K562 (cell line): Measurements from ENCODE around the gene HLF. TPM values are rescaled to one million over a fixed set of nuclear protein-coding genes. Genes with fewer than 3 reads are reported as not detected.

Experiments used
- CCAR2 ChIP-seq: fragments of 200-400 bp; formaldehyde crosslinking; IDR thresholded peaks from 2 replicates; pipeline ENCODE4 v1.6.1; 2017; ENCODE audit warnings: mild to moderate bottlenecking, low read depth, low read length
- ILF3 ChIP-seq: fragments of 450-650 bp; IDR thresholded peaks from 2 replicates; pipeline ENCODE4 v1.6.1; 2018; ENCODE audit warnings: antibody characterized with exemption, mild to moderate bottlenecking, moderate library complexity, borderline replicate concordance
- REST ChIP-seq, 2 experiments: fragments of 450-650 bp; formaldehyde crosslinking in 1 of 2; IDR thresholded peaks; 2 replicates each; pipeline versions ENCODE4 v1.4.0 to v1.6.1; 2014 to 2020; ENCODE audit warnings: mild to moderate bottlenecking in 2 of 2, borderline replicate concordance in 1 of 2, low read depth in 1 of 2
- STAT6 ChIP-seq: sonication (generic); formaldehyde crosslinking; IDR thresholded peaks from 2 replicates; pipeline ENCODE4 v1.8.1; 2023; ENCODE audit warnings: mild to moderate bottlenecking, missing genetic modification reagents
- U2AF2 ChIP-seq: fragments of 200-400 bp; formaldehyde crosslinking; optimal IDR thresholded peaks from 2 replicates; pipeline ENCODE3; 2017; ENCODE audit warnings: low read depth, mild to moderate bottlenecking, low read length
- ZNF609 ChIP-seq: sonication (generic); formaldehyde crosslinking; IDR thresholded peaks from 2 replicates; pipeline ENCODE4 v1.8.1; 2023; ENCODE audit warnings: missing genetic modification reagents, mild to moderate bottlenecking, borderline replicate concordance
- polyA plus RNA-seq, 8 experiments: library from polyadenylated mRNA; depleted of rRNA in 4 of 8; stranded (reverse) in 5 of 8; unstranded in 3 of 8; fragments of >200 nt; fragmentation: Nextera tagmentation in 2 of 8; fragmentation: Illumina TruSeq in 1 of 8; extraction: Ambion mirVana in 2 of 8; extraction: Trizol in 1 of 8; gene quantifications; 2 replicates each; pipeline versions ENCODE4 v1.2.1 to v1.2.3, GENCODE V29; 2011 to 2014; ENCODE audit warnings: inconsistent platforms in 1 of 8, missing spikeins in 1 of 8
- total RNA-seq, 7 experiments: library from RNA; depleted of rRNA in 6 of 7; stranded (reverse); fragments of >200 nt in 6 of 7; fragmentation: Illumina TruSeq in 2 of 7; extraction: Trizol in 2 of 7; gene quantifications; 2 replicates each; pipeline versions ENCODE4 v1.2.1 to v1.2.3, GENCODE V29; 2011 to 2021; ENCODE audit warnings: low replicate concordance in 1 of 7

The HLF gene
- total and polyA plus RNA-seq, 9 of the 15 experiments (the other 6 are each of a cell fraction or from before 2014, with no cell fraction given) = 0.03 to 0.24 (median 0.09) TPM

- TF ChIP-seq ZNF609 = no peak
- TF ChIP-seq STAT6 (CRISPR knock-in tag) = no peak
- no peak for TF ChIP-seq U2AF2
- TF ChIP-seq ILF3 = no peak
- TF ChIP-seq REST (IDR thresholded peaks at IDR 0.05; ENCODE audit: borderline replicate concordance) = peak; percentile 12; the same call in 1 of the 2 replicates
- no peak for TF ChIP-seq REST (CRISPR knock-in tag; IDR thresholded peaks at IDR 0.05; ENCODE audit: low read depth)
- no peak for TF ChIP-seq CCAR2
These were observed 37.0 kb downstream of the HLF start (continued) for GRCh38 chr17:55301521-55302406.
